Measurements from ENCODE around the gene SCIMP. TPM values are rescaled to one million over a fixed set of nuclear protein-coding genes. Genes with fewer than 3 reads are reported as not detected.

SCIMP gene
- polyA plus RNA-seq, 4 donors: 0.22 to 4.4 (median 3.0) TPM

DNA sequence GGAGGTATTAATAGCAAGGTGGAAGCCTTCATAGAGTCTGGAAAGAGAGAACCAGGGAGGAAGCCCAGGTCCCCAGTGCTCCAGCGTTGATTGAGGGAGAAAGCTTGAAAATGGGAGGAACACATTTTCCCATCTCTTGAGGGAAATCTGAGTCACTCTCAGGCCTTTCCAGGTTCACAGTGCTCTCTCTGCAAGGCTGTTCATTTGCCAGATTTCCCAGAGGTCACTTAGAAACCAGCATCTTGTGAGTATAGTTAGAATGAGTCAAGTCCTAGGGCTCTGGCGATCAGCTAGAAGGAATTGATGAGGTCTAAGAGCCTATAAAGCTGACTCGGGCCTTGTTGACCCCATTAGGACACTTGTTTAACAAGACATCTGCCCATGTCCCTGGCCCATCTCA is 25.3 kb downstream of the SCIMP start:
- no peak for FAIRE-seq

DNA sequence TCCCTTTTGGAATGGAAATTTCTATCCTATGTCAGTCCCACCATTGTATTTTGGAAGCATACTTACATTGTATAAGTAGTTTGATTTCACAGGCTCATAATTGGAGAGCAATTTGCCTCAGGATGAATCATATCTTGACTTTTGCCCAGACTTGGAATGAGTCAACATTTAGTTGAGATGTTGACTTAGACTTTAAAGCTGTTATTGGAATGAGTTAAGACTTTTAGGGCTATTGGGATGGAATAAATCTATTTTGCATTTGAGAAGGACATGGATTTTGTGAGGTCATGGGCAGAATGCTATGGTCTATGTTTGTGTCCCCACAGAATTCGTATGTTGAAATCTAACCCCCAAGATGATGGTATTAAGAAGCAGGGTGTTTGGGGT is 30.8 kb downstream of the SCIMP start:
- FAIRE-seq: no peak
- 81 to 95% (median 87%) methylated on average over 1 of the region's 1 CpG for WGBS, 3 donors
- H3K27me3 ChIP-seq (ENCODE audit: control insufficient read depth in 3 of 3, insufficient read depth in 3 of 3, low read length in 3 of 3): no peaks in the 10 kb centered on the region
- H3K36me3 ChIP-seq (ENCODE audit: control insufficient read depth in 3 of 3, insufficient read depth in 2 of 3, low read depth in 1 of 3, low read length in 3 of 3): peaks cover 0 to 7% (median 0%) of the 10 kb centered on the region in 3 donors
- H3K4me3 ChIP-seq (ENCODE audit: low read depth in 1 of 3, low read length in 3 of 3): no peak overlapping the region
- peak in 1 of 2 donors; percentile 43 for DNase-seq
- no peak overlapping the region for H3K27ac ChIP-seq (ENCODE audit: low read depth in 1 of 3, low read length in 2 of 3)
- H3K9me3 ChIP-seq (ENCODE audit: control insufficient read depth in 2 of 2, insufficient read depth in 1 of 2, low read depth in 1 of 2, low read length in 1 of 2): peaks cover 0 to 4% of the 10 kb centered on the region in 2 donors
- H3K4me1 ChIP-seq (ENCODE audit: control insufficient read depth in 3 of 3, insufficient read depth in 2 of 3, low read depth in 1 of 3, low read length in 2 of 3): no peaks in the 10 kb centered on the region

More for the DNA sequence above, 25.3 kb downstream of the SCIMP start:
- Histone ChIP-seq H3K4me3 (ENCODE audit: low read depth in 1 of 3, low read length in 3 of 3) (no peak overlapping the region), H3K4me1 (ENCODE audit: control insufficient read depth in 3 of 3, insufficient read depth in 2 of 3, low read depth in 1 of 3, low read length in 2 of 3) (no peaks in the 10 kb centered on the region), H3K27ac (ENCODE audit: low read depth in 1 of 3, low read length in 2 of 3) (no peak overlapping the region), H3K27me3 (ENCODE audit: control insufficient read depth in 3 of 3, insufficient read depth in 3 of 3, low read length in 3 of 3) (no peaks in the 10 kb centered on the region), H3K9me3 (ENCODE audit: control insufficient read depth in 2 of 2, insufficient read depth in 1 of 2, low read depth in 1 of 2, low read length in 1 of 2) (peaks cover 0 to 4% of the 10 kb centered on the region in 2 donors), H3K36me3 (ENCODE audit: control insufficient read depth in 3 of 3, insufficient read depth in 2 of 3, low read depth in 1 of 3, low read length in 3 of 3) (peaks cover 0 to 12% (median 3%) of the 10 kb centered on the region in 3 donors)
- 91 to 100% (median 92%) methylated on average over 3 of the region's 3 CpGs for WGBS, 3 donors
- DNase-seq: no peak

DNA sequence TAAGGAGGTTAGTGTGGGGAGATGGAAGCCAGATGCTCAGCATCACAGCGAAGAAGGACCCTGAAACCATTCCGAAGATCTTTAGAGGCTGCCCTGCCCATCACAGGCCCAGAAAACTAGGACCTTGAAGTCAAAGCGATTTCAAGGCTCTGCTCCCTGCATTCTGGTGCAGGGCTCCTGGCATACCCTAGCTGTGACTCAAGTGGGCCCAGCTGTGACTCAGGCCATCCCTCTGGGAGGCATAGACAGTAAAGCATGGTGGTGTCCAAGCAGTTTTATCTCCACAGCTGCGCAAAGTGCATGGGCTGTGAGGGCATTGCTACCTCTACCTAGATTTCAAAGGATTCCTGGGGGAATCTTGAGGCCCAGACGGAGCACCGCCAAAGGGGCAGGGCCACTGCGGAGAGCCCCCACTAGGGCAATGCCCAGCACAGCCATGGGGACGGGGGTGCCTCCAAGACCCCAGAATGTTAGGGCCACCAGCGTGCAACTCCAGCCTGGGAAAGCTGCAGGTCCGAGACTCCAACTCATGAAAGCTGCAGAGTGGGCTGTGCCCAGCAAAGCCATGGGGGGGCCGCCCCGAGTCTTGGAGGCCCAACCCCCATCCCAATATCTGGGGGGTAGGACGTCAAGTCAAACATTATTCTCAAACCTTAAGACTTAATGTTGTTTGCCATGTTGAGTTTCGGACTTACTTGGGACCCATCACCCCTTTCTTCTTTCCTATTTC is 31.3 kb downstream of the SCIMP start:
- 93 to 96% (median 96%) methylated on average over 14 of the region's 14 CpGs for WGBS, 3 donors
- no peak overlapping the region for H3K27ac ChIP-seq (ENCODE audit: low read depth in 1 of 3, low read length in 2 of 3)

GRCh38 chr17:5201011-5201410 is 33.6 kb downstream of the SCIMP start:
- Histone ChIP-seq H3K36me3 (ENCODE audit: control insufficient read depth in 3 of 3, insufficient read depth in 2 of 3, low read depth in 1 of 3, low read length in 3 of 3) (peaks cover 0 to 7% (median 0%) of the 10 kb centered on the region in 3 donors), H3K4me3 (ENCODE audit: low read depth in 1 of 3, low read length in 3 of 3) (no peak overlapping the region), H3K27me3 (ENCODE audit: control insufficient read depth in 3 of 3, insufficient read depth in 3 of 3, low read length in 3 of 3) (no peaks in the 10 kb centered on the region), H3K27ac (ENCODE audit: low read depth in 1 of 3, low read length in 2 of 3) (no peak overlapping the region), H3K4me1 (ENCODE audit: control insufficient read depth in 3 of 3, insufficient read depth in 2 of 3, low read depth in 1 of 3, low read length in 2 of 3) (no peaks in the 10 kb centered on the region), H3K9me3 (ENCODE audit: control insufficient read depth in 2 of 2, insufficient read depth in 1 of 2, low read depth in 1 of 2, low read length in 1 of 2) (peaks cover 0 to 4% of the 10 kb centered on the region in 2 donors)
- FAIRE-seq (no peak), DNase-seq (no peak)
- WGBS, 3 donors: 92 to 97% (median 94%) methylated on average over 8 of the region's 8 CpGs

More for the DNA sequence above, 31.3 kb downstream of the SCIMP start:
- Histone ChIP-seq H3K4me3 (ENCODE audit: low read depth in 1 of 3, low read length in 3 of 3) (no peak overlapping the region), H3K36me3 (ENCODE audit: control insufficient read depth in 3 of 3, insufficient read depth in 2 of 3, low read depth in 1 of 3, low read length in 3 of 3) (peaks cover 0 to 7% (median 0%) of the 10 kb centered on the region in 3 donors), H3K4me1 (ENCODE audit: control insufficient read depth in 3 of 3, insufficient read depth in 2 of 3, low read depth in 1 of 3, low read length in 2 of 3) (no peaks in the 10 kb centered on the region), H3K9me3 (ENCODE audit: control insufficient read depth in 2 of 2, insufficient read depth in 1 of 2, low read depth in 1 of 2, low read length in 1 of 2) (peaks cover 0 to 4% of the 10 kb centered on the region in 2 donors), H3K27me3 (ENCODE audit: control insufficient read depth in 3 of 3, insufficient read depth in 3 of 3, low read length in 3 of 3) (no peaks in the 10 kb centered on the region)
- FAIRE-seq: no peak
- DNase-seq: no peak

DNA sequence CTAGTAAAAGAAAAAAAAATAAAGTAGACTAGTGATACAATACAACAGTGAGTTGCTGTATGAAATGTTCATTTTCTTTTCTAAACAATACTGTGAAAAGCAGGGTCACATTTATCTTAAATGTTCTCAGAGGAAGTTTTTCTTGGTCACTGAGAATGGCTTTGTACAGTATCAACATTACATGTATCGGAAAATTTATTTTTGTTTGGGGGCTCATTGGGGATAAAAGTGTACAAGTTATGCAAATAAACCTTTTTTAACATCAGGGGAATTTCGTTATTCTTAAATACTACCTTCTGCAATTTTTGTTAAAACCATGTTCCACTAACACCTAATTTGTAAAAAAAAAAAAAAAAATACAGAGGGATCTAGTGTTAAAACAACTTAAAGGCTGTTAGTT is 34.3 kb downstream of the SCIMP start:
- no peak for FAIRE-seq
- DNase-seq: no peak
- Histone ChIP-seq H3K9me3 (ENCODE audit: control insufficient read depth in 2 of 2, insufficient read depth in 1 of 2, low read depth in 1 of 2, low read length in 1 of 2) (peaks cover 0 to 4% of the 10 kb centered on the region in 2 donors), H3K4me1 (ENCODE audit: control insufficient read depth in 3 of 3, insufficient read depth in 2 of 3, low read depth in 1 of 3, low read length in 2 of 3) (no peaks in the 10 kb centered on the region), H3K36me3 (ENCODE audit: control insufficient read depth in 3 of 3, insufficient read depth in 2 of 3, low read depth in 1 of 3, low read length in 3 of 3) (peaks cover 0 to 7% (median 0%) of the 10 kb centered on the region in 3 donors), H3K27me3 (ENCODE audit: control insufficient read depth in 3 of 3, insufficient read depth in 3 of 3, low read length in 3 of 3) (no peaks in the 10 kb centered on the region), H3K27ac (ENCODE audit: low read depth in 1 of 3, low read length in 2 of 3) (no peak overlapping the region), H3K4me3 (ENCODE audit: low read depth in 1 of 3, low read length in 3 of 3) (no peak overlapping the region)
- 48 to 69% (median 49%) methylated on average over 2 of the region's 2 CpGs for WGBS, 3 donors

DNA sequence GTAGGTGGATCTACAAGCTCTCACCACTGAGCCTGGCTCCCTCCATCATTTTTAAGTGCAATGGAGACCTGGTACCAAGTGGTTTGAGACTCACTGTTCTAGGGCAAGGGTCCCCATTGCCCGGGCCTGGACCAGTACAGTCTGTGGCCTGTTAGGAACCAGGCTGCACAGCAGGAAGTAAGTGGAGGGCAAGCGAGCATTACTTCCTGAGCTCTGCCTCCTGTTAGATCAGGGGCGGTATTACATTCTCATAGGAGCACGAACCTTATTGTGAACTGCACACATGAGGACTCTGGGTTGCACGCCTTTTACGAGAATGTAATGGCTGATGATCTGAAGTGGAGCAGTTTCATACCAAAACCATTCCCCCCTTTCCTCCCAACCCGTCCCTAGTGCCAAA is 36.2 kb downstream of the SCIMP start:
- FAIRE-seq (no peak), DNase-seq (no peak)
- H3K36me3 ChIP-seq (ENCODE audit: control insufficient read depth in 3 of 3, insufficient read depth in 2 of 3, low read depth in 1 of 3, low read length in 3 of 3): peaks cover 0 to 8% (median 0%) of the 10 kb centered on the region in 3 donors
- H3K4me1 ChIP-seq (ENCODE audit: control insufficient read depth in 3 of 3, insufficient read depth in 2 of 3, low read depth in 1 of 3, low read length in 2 of 3): no peaks in the 10 kb centered on the region
- 80 to 95% (median 90%) methylated on average over 7 of the region's 7 CpGs for WGBS, 3 donors
- H3K4me3 ChIP-seq (ENCODE audit: low read depth in 1 of 3, low read length in 3 of 3): no peak overlapping the region
- H3K9me3 ChIP-seq (ENCODE audit: control insufficient read depth in 2 of 2, insufficient read depth in 1 of 2, low read depth in 1 of 2, low read length in 1 of 2): no peaks in the 10 kb centered on the region
- no peak overlapping the region for H3K27ac ChIP-seq (ENCODE audit: low read depth in 1 of 3, low read length in 2 of 3)
- no peaks in the 10 kb centered on the region for H3K27me3 ChIP-seq (ENCODE audit: control insufficient read depth in 3 of 3, insufficient read depth in 3 of 3, low read length in 3 of 3)

DNA sequence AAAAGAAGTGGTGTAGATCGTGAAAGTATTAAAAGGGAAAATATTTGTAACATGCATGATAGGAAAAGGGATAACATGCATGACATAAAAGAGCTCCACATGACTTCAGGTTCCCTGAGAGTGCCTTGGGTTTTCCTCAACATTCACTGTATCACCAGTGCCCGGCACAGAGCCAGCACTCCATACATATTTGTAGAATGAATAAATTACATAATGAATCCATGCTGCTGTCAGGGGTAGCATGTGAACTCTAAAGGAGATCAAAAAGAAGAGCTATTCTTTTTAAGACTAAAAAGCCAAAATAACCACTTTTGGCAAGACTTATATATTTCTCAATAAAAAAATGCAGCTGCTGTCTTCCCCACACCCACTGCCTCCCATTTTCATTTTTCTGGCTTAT is 40.3 kb downstream of the SCIMP start:
- Histone ChIP-seq H3K4me1 (ENCODE audit: control insufficient read depth in 3 of 3, insufficient read depth in 2 of 3, low read depth in 1 of 3, low read length in 2 of 3) (peaks cover 0 to 5% (median 4%) of the 10 kb centered on the region in 3 donors), H3K27ac (ENCODE audit: low read depth in 1 of 3, low read length in 2 of 3) (no peak overlapping the region), H3K9me3 (ENCODE audit: control insufficient read depth in 2 of 2, insufficient read depth in 1 of 2, low read depth in 1 of 2, low read length in 1 of 2) (peaks cover 0 to 8% of the 10 kb centered on the region in 2 donors), H3K27me3 (ENCODE audit: control insufficient read depth in 3 of 3, insufficient read depth in 3 of 3, low read length in 3 of 3) (no peaks in the 10 kb centered on the region), H3K4me3 (ENCODE audit: low read depth in 1 of 3, low read length in 3 of 3) (no peak overlapping the region), H3K36me3 (ENCODE audit: control insufficient read depth in 3 of 3, insufficient read depth in 2 of 3, low read depth in 1 of 3, low read length in 3 of 3) (peaks cover 0 to 8% (median 0%) of the 10 kb centered on the region in 3 donors)
- no peak for FAIRE-seq
- 87 to 98% (median 87%) methylated on average over 2 of the region's 2 CpGs for WGBS, 3 donors
- no peak for DNase-seq

DNA sequence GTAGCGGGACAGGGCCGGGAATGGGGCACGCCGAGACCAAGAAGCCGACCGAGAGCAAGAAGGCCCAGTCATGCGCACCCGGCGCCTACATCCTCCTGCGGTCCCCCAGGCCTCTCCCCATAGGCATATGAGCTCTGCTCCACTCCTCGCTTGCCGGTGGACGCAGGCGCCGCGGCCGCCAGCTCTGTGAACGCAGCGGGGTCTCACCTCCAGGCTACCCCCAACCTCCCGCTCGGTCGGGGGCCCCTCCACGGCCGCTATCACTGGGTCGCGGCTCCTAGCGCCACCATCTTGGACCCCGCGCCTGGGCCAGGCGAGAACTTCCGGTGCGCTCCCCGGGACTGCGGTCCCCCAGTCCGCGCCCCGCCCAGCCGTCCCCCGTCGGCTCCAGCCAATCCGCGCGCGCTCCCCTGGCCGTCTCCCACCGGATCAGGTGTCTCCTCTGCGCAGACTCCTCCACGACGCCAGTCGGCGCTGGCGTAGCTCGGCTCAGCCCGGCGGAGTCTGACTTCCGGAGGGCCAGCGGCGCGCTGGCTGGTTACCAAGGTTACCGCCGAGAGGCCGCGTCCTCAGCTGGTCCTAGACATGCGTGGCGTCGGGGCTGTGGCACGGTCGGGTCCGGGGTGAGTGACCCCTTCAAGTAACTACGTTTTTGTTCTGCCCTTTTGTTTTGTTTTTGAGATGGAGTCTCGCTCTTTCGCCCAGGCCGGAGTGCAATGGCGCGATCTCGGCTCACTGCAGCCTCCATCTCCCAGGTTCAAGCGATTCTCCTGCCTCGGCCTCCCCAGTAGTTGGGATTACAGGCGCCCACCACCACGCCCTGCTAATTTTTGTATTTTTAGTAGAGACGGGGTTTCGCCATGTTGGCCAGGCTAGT is 42.9 kb downstream of the SCIMP start, which contains the start of gene ZNF594:
TSS of gene ZNF594 (minus strand) at position 328 of the 877 bp plus-strand sequence. CDS start 7,612 bp downstream, outside the sequence.
- H3K27me3 ChIP-seq (ENCODE audit: control insufficient read depth in 3 of 3, insufficient read depth in 3 of 3, low read length in 3 of 3): no peaks in the 10 kb centered on the region
- 2 to 4% (median 4%) methylated on average over 49 to 82 of the region's 82 CpGs for WGBS, 3 donors
- FAIRE-seq (no peak), DNase-seq (peak; percentile 94 to 98)
- H3K4me1 ChIP-seq (ENCODE audit: control insufficient read depth in 3 of 3, insufficient read depth in 2 of 3, low read depth in 1 of 3, low read length in 2 of 3): peaks cover 0 to 5% (median 4%) of the 10 kb centered on the region in 3 donors
- peaks cover 0 to 15% (median 0%) of the 10 kb centered on the region in 3 donors for H3K36me3 ChIP-seq (ENCODE audit: control insufficient read depth in 3 of 3, insufficient read depth in 2 of 3, low read depth in 1 of 3, low read length in 3 of 3)
- peak within 1 kb of the TSS; percentile 47 to 84 (median 77) for H3K27ac ChIP-seq (ENCODE audit: low read depth in 1 of 3, low read length in 2 of 3)
- peak within 1 kb of the TSS; percentile 77 to 89 (median 83) for H3K4me3 ChIP-seq (ENCODE audit: low read depth in 1 of 3, low read length in 3 of 3)
- H3K9me3 ChIP-seq (ENCODE audit: control insufficient read depth in 2 of 2, insufficient read depth in 1 of 2, low read depth in 1 of 2, low read length in 1 of 2): peaks cover 0 to 25% of the 10 kb centered on the region in 2 donors

All from small intestine (tissue), 7 donors.